Measurements from ENCODE around the gene GPNMB. TPM values are rescaled to one million over a fixed set of nuclear protein-coding genes. Genes with fewer than 3 reads are reported as not detected.

GPNMB gene
- total and polyA plus RNA-seq, 4 donors, result 2.6 to 10.5 (median 4.9) TPM

GRCh38 chr7:23295401-23295697 lies 48.8 kb downstream of the GPNMB start (continued):
- TF ChIP-seq REST (IDR thresholded peaks at IDR 0.05), result no peak

- TF ChIP-seq EGR1 (IDR thresholded peaks at IDR 0.05; ENCODE audit: low read depth in 2 of 2) (no peak), HNF4A (conservative IDR thresholded peaks at IDR 0.05) (no peak), ATF3 (IDR thresholded peaks at IDR 0.05) (no peak), GABPA (IDR thresholded peaks at IDR 0.05 in 1 of 2, conservative IDR thresholded peaks at IDR 0.05 in 1 of 2) (no peak), NR2F2 (IDR thresholded peaks at IDR 0.05) (no peak), CTCF (IDR thresholded peaks at IDR 0.05; ENCODE audit: low read depth, low read length, missing input control) (no peak), MAX (IDR thresholded peaks at IDR 0.05) (no peak), ZBTB33 (IDR thresholded peaks at IDR 0.05) (no peak), FOXA1 (IDR thresholded peaks at IDR 0.05) (no peak), JUND (IDR thresholded peaks at IDR 0.05) (no peak), REST (IDR thresholded peaks at IDR 0.05) (no peak), RAD21 (IDR thresholded peaks at IDR 0.05) (no peak), YY1 (IDR thresholded peaks at IDR 0.05) (no peak)
- Histone ChIP-seq H3K4me3 (ENCODE audit: low read depth in 1 of 3, low read length in 3 of 3) (peak overlapping the region; percentile 68 to 100 (median 99)), H3K9ac (ENCODE audit: low read depth in 1 of 2, low read length in 2 of 2) (peak overlapping the region in 1 of 2 donors; percentile 45), H3K4me1 (ENCODE audit: control insufficient read depth in 4 of 4, insufficient read depth in 4 of 4, low read length in 3 of 4) (peaks cover 3 to 31% (median 18%) of the 10 kb centered on the region in 4 donors), H3K36me3 (ENCODE audit: control insufficient read depth in 4 of 4, insufficient read depth in 3 of 4, low read depth in 1 of 4, low read length in 3 of 4) (peaks cover 0 to 9% (median 4%) of the 10 kb centered on the region in 4 donors), H3K27ac (ENCODE audit: low read depth in 1 of 2, low read length in 2 of 2) (peak overlapping the region; percentile 85 to 90), H3K9me3 (ENCODE audit: control insufficient read depth in 4 of 4, low read length in 3 of 4) (no peaks in the 10 kb centered on the region), H3K27me3 (ENCODE audit: control insufficient read depth in 4 of 4, insufficient read depth in 4 of 4, low read length in 3 of 4) (no peaks in the 10 kb centered on the region)
- DNase-seq (ENCODE audit: low spot score), result no peak
- WGBS, result 83% methylated on average over 11 of the region's 11 CpGs
These were observed 51.7 kb downstream of the GPNMB start for GRCh38 chr7:23298141-23298881.

Measured in liver (tissue), 9 donors.